CD8-positive, alpha-beta memory T cell (primary cell): ENCODE measurements around the gene FSTL4. TPM values are rescaled to one million over a fixed set of nuclear protein-coding genes. Genes with fewer than 3 reads are reported as not detected.

Experiments
- CTCF ChIA-PET: fragments of 350-600 bp; sonication (Branson Sonifier 250); formaldehyde crosslinking; loops from one replicate; lab custom pipeline; 2021; ENCODE audit warnings: antibody characterized with exemption; lab: Charles Lee
- POLR2A ChIA-PET: fragments of 350-600 bp; sonication (Branson Sonifier 250); formaldehyde crosslinking; loops from one replicate; lab custom pipeline; 2021; ENCODE audit warnings: antibody characterized with exemption; lab: Charles Lee
- DNase-seq, 5 donors: peaks; one replicate each; pipeline versions ENCODE4 v3.0.0 to v3.0.0-alpha.2; 2020 to 2022; ENCODE audit warnings: mixed read lengths in 1 of 5
- H3K27ac ChIP-seq: one replicate; pipeline ENCODE4 v1.7.0; 2013; ENCODE audit warnings: low read depth, mild to moderate bottlenecking, low read length, moderate library complexity
- H3K27me3 ChIP-seq: 2 replicates; pipeline ENCODE4 v1.7.0; 2013; ENCODE audit warnings: low read length, mild to moderate bottlenecking; ENCODE audit not compliant: insufficient read depth, poor library complexity, severe bottlenecking
- H3K36me3 ChIP-seq: 2 replicates; pipeline ENCODE4 v1.7.0; 2013; ENCODE audit warnings: mild to moderate bottlenecking, low read length, moderate library complexity; ENCODE audit not compliant: insufficient read depth
- H3K4me1 ChIP-seq: 2 replicates; pipeline ENCODE4 v1.7.0; 2013; ENCODE audit warnings: mild to moderate bottlenecking, low read length, moderate library complexity; ENCODE audit not compliant: insufficient read depth
- H3K4me3 ChIP-seq: 2 replicates; pipeline ENCODE4 v1.7.0; 2013; ENCODE audit warnings: mild to moderate bottlenecking, low read length
- H3K9me3 ChIP-seq: 2 replicates; pipeline ENCODE4 v1.7.0; 2013; ENCODE audit warnings: mild to moderate bottlenecking, low read length
- H3K27ac Mint-ChIP-seq, 8 donors: one replicate each; pipeline ENCODE4 v1.8.0; 2020 to 2021; ENCODE audit warnings: mixed read lengths in 8 of 8, mild to moderate bottlenecking in 6 of 8, inconsistent platforms in 3 of 8, moderate library complexity in 3 of 8
- H3K27me3 Mint-ChIP-seq, 2 donors: one replicate each; pipeline ENCODE4 v1.8.0; 2020 to 2021; ENCODE audit warnings: mixed read lengths in 2 of 2, mild to moderate bottlenecking in 1 of 2, moderate library complexity in 1 of 2
- H3K36me3 Mint-ChIP-seq, 3 donors: one replicate each; pipeline ENCODE4 v1.8.0; 2020 to 2021; ENCODE audit warnings: mixed read lengths in 3 of 3, inconsistent platforms in 1 of 3, mild to moderate bottlenecking in 1 of 3
- H3K4me1 Mint-ChIP-seq, 3 donors: one replicate each; pipeline ENCODE4 v1.8.0; 2020 to 2021; ENCODE audit warnings: mixed read lengths in 3 of 3, inconsistent platforms in 1 of 3, mild to moderate bottlenecking in 1 of 3
- H3K4me3 Mint-ChIP-seq, 7 donors: one replicate each; pipeline ENCODE4 v1.8.0; 2020 to 2021; ENCODE audit warnings: mixed read lengths in 7 of 7, mild to moderate bottlenecking in 6 of 7, moderate library complexity in 4 of 7, inconsistent platforms in 2 of 7
- H3K9me3 Mint-ChIP-seq, 5 donors: one replicate each; pipeline ENCODE4 v1.8.0; 2020 to 2022; ENCODE audit warnings: mixed read lengths in 5 of 5, mild to moderate bottlenecking in 3 of 5, moderate library complexity in 2 of 5, inconsistent platforms in 1 of 5
- polyA plus RNA-seq: library from polyadenylated mRNA; unstranded; fragments of 300-500 nt; fragmentation: Illumina TruSeq; gene quantifications from one replicate; pipeline ENCODE4 v1.2.3, GENCODE V29; 2021
- total RNA-seq, 2 experiments: library from RNA; stranded (reverse); gene quantifications; one replicate each; pipeline ENCODE4 v1.2.3, GENCODE V29; 2021

Gene FSTL4
- total RNA-seq: under 1 TPM in 1 of 2 experiments, not detected in 1; 0.33 TPM
- polyA plus RNA-seq: not detected

DNA sequence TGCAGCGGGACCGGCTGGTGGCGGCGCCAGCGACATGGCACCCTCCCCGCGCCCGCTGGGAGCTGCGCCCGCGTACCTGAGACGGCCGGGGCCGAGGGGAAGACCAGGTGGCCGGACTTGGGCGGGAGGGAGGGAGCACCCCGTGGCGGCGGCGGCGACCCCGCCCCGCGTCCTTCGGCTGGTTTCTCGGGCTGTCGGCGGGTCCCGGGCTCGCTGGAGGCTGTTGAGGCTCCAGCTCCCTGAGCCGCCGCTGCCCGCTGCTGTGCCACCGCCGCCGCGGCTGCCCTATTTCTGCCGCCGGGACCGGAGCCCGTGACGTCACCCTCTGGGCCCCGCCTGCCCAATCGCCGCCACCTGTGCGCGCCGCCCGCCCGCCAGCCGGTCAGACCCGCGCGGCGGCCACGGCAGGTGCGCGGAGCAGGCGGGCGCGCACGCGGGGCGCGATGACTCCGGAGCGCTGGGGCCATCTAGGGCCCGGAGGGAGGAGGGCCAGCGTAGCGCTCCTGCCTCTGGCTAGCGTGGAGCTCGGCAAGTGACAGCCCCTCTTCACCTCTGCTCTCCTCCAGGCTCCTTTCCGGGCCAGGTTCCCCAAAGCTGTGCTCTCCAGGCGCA is at the start of gene FSTL4:
Gene FSTL4 (minus strand): TSS at position 293 of the 612 bp plus-strand sequence.
- Mint-ChIP-seq H3K36me3 (no peaks in the 10 kb centered on the region), H3K9me3 (no peaks in the 10 kb centered on the region), H3K4me1 (peaks cover 14 to 18% (median 15%) of the 10 kb centered on the region in 3 donors), H3K4me3 (peak within 1 kb of the TSS; percentile 44 to 79 (median 76)), H3K27me3 (peaks cover 28 to 69% of the 10 kb centered on the region in 2 donors), H3K27ac (no peak within 1 kb of the TSS)
- CTCF ChIA-PET: no interaction called here
- DNase-seq: peak in 1 of 5 donors; percentile 22
- POLR2A ChIA-PET: no interaction called here
- Histone ChIP-seq H3K4me3 (peak within 1 kb of the TSS; percentile 32), H3K27ac (no peak within 1 kb of the TSS), H3K36me3 (no peaks in the 10 kb centered on the region), H3K9me3 (no peaks in the 10 kb centered on the region), H3K27me3 (peaks cover 26% of the 10 kb centered on the region), H3K4me1 (no peaks in the 10 kb centered on the region)

DNA sequence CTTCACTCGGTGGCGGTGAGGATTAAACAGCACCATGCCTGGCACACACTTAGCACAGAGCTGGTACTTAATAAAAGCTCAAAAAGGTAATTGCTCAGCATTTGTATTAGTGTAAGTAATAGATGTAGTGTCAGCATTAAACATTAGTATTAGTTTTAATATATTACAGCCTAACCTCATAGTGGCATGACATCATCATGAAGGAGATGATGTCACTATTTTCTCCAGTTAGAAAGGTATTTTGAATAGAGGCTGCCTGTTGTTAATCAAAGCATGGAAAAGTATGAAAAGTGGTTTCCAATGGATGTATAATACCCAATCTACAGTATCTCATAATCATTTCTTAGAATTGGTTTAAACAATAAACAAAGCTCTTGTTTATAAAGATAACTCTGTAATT is 49.0 kb upstream of the FSTL4 start:
- H3K9me3 Mint-ChIP-seq: no peaks in the 10 kb centered on the region
- DNase-seq: no peak
- CTCF ChIA-PET: no interaction called here
- Histone ChIP-seq H3K36me3 (no peaks in the 10 kb centered on the region), H3K4me1 (no peaks in the 10 kb centered on the region), H3K27ac (no peak overlapping the region), H3K4me3 (no peak overlapping the region), H3K27me3 (no peaks in the 10 kb centered on the region), H3K9me3 (no peaks in the 10 kb centered on the region)
- POLR2A ChIA-PET: no interaction called here
- H3K27ac Mint-ChIP-seq: no peak overlapping the region
- H3K36me3 Mint-ChIP-seq: no peaks in the 10 kb centered on the region
- no peaks in the 10 kb centered on the region for H3K4me1 Mint-ChIP-seq
- H3K4me3 Mint-ChIP-seq: no peak overlapping the region
- H3K27me3 Mint-ChIP-seq: peaks cover 7 to 28% of the 10 kb centered on the region in 2 donors

DNA sequence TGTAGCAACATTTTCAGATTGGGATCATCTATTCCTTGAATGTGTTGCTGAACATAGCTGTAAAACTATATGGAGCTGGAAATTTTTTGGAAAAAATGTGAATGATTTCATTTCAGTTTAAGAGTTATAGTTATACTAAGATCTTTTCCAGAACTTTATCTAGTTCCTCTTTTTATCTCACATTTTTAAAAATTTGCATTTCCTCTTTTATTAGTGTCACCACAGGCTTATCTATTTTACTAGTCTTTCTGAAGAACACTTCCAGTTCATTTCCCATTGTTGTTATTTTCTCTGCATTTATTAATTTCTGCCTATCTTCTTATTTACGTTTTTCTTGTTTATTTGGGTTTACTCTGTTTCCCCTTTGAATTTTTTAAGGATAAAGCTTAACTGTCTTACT is 46.0 kb upstream of the FSTL4 start:
- Histone ChIP-seq H3K4me1 (no peaks in the 10 kb centered on the region), H3K27me3 (no peaks in the 10 kb centered on the region), H3K27ac (no peak overlapping the region), H3K4me3 (no peak overlapping the region), H3K9me3 (no peaks in the 10 kb centered on the region), H3K36me3 (no peaks in the 10 kb centered on the region)
- H3K9me3 Mint-ChIP-seq: no peaks in the 10 kb centered on the region
- DNase-seq: no peak
- no peak overlapping the region for H3K27ac Mint-ChIP-seq
- H3K4me1 Mint-ChIP-seq: no peaks in the 10 kb centered on the region
- no peak overlapping the region for H3K4me3 Mint-ChIP-seq
- H3K36me3 Mint-ChIP-seq: no peaks in the 10 kb centered on the region
- CTCF ChIA-PET: no interaction called here
- H3K27me3 Mint-ChIP-seq: peaks cover 1 to 20% of the 10 kb centered on the region in 2 donors
- POLR2A ChIA-PET: no interaction called here

DNA sequence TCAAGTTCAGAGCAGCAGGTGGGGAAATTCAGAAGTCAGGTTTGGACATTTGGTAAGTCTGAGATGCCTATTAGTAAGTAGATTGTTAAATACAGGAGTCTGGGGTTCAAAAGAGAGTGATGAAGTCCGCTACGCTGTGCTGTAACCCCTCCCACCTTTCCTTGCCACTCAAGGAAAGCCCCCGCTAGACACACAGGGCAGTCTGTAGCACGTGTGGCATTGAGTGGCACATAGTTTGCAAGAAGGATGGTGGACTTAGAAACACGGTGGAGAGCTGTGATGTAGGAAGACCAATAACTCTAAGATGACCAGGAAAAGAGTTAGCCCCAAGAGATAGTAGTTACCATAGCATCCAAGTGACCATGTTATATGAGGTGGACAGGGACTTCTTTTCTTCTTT is 44.7 kb upstream of the FSTL4 start:
- Histone ChIP-seq H3K4me3 (no peak overlapping the region), H3K27ac (no peak overlapping the region), H3K36me3 (no peaks in the 10 kb centered on the region), H3K9me3 (no peaks in the 10 kb centered on the region), H3K4me1 (no peaks in the 10 kb centered on the region), H3K27me3 (no peaks in the 10 kb centered on the region)
- Mint-ChIP-seq H3K9me3 (no peaks in the 10 kb centered on the region), H3K4me3 (no peak overlapping the region), H3K27me3 (peaks cover 3 to 16% of the 10 kb centered on the region in 2 donors), H3K36me3 (no peaks in the 10 kb centered on the region), H3K4me1 (no peaks in the 10 kb centered on the region), H3K27ac (no peak overlapping the region)
- CTCF ChIA-PET: no interaction called here
- POLR2A ChIA-PET: no interaction called here
- no peak for DNase-seq

DNA sequence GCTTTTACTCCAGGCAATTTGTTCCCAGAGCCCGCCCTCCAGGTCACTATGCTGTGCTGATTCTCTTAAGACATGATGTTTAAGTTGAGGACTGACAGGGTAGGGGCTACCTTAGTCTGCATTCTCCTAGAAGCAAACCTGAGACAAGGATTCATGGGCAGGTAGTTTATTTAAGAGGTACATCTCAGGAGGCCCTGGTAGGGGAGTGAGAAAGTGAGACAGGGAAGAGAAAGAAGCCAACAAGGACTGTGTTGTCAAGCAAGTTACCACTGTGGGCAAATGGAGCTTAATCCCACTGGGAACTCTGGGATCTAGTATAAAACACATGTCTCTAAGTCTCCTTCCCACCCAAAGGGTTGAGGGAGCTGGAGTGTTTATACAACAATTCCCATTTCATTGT is 43.6 kb upstream of the FSTL4 start:
- DNase-seq: no peak
- Mint-ChIP-seq H3K36me3 (no peaks in the 10 kb centered on the region), H3K27ac (no peak overlapping the region), H3K9me3 (no peaks in the 10 kb centered on the region), H3K27me3 (peaks cover 4 to 14% of the 10 kb centered on the region in 2 donors), H3K4me1 (no peaks in the 10 kb centered on the region), H3K4me3 (no peak overlapping the region)
- Histone ChIP-seq H3K27me3 (no peaks in the 10 kb centered on the region), H3K36me3 (no peaks in the 10 kb centered on the region), H3K4me3 (no peak overlapping the region), H3K4me1 (no peaks in the 10 kb centered on the region), H3K9me3 (no peaks in the 10 kb centered on the region), H3K27ac (no peak overlapping the region)
- POLR2A ChIA-PET: no interaction called here
- CTCF ChIA-PET: interaction anchor here (1.0 kb wide), 1 partner anchor 10 kb away, joined by 3 read pairs; no protein-coding TSS in a partner anchor

DNA sequence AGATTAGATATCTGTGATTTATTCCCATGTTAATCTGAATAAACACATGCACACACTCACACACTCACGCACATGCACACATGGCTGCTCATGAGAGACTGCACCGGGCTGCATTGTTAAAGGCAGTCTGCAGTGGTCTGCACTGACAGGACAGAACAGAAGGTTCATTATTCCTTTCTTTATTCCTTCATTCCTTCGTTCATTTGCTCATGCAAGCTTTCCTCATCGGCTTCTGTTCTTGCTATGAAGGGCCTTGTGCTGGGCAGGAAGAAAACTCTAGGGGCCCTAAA is 41.4 kb upstream of the FSTL4 start:
- Mint-ChIP-seq H3K9me3 (no peaks in the 10 kb centered on the region), H3K27ac (no peak overlapping the region), H3K4me1 (no peaks in the 10 kb centered on the region), H3K36me3 (no peaks in the 10 kb centered on the region), H3K27me3 (peaks cover 4 to 14% of the 10 kb centered on the region in 2 donors), H3K4me3 (no peak overlapping the region)
- Histone ChIP-seq H3K27ac (no peak overlapping the region), H3K4me1 (no peaks in the 10 kb centered on the region), H3K4me3 (no peak overlapping the region), H3K27me3 (no peaks in the 10 kb centered on the region), H3K9me3 (no peaks in the 10 kb centered on the region), H3K36me3 (no peaks in the 10 kb centered on the region)
- ChIA-PET CTCF (no interaction called here), POLR2A (no interaction called here)
- DNase-seq: no peak

DNA sequence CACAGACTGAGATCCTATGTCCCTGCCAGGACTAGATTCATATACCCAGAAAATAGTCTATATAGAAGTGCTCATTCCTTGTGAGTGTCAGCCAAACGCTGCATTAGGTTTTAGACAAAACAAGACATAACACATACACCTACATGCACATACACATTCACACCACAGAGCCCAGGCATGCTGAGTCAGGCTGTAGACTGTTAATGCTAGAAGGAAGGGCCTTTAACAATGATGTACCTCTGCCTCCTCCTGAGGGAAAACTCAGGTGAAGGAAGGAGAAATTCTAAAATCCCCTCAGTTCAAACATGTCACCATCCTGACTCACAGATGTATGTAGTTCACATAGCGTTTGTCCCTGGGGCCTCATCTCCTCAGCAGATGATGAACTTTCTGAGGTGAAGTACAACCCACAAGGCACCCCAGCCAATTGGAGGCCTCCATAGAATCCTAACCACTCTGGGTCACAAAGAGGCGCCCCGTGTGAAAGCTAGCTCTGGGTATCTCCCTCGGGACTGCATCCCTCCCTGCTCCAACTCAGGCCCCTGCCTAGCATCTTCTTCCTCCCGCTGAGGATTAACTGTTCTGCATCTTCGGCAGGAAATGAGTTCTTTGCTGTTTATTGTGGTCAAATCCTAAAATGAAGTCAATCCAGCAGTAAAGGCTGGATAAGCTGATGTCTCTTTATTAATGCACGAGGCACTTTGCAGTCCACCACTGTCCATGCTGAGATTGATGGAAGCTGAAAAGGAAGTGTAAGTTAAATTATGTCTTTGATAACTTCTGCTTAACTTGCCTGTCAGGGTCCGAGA is 40.8 kb upstream of the FSTL4 start:
- ChIA-PET POLR2A (no interaction called here), CTCF (no interaction called here)
- no peaks in the 10 kb centered on the region for H3K9me3 Mint-ChIP-seq
- Histone ChIP-seq H3K9me3 (no peaks in the 10 kb centered on the region), H3K27ac (no peak overlapping the region), H3K4me1 (no peaks in the 10 kb centered on the region), H3K4me3 (no peak overlapping the region), H3K36me3 (no peaks in the 10 kb centered on the region), H3K27me3 (no peaks in the 10 kb centered on the region)
- DNase-seq: no peak
- H3K36me3 Mint-ChIP-seq: no peaks in the 10 kb centered on the region
- peaks cover 4 to 16% of the 10 kb centered on the region in 2 donors for H3K27me3 Mint-ChIP-seq
- H3K4me1 Mint-ChIP-seq: no peaks in the 10 kb centered on the region
- no peak overlapping the region for H3K27ac Mint-ChIP-seq
- no peak overlapping the region for H3K4me3 Mint-ChIP-seq

DNA sequence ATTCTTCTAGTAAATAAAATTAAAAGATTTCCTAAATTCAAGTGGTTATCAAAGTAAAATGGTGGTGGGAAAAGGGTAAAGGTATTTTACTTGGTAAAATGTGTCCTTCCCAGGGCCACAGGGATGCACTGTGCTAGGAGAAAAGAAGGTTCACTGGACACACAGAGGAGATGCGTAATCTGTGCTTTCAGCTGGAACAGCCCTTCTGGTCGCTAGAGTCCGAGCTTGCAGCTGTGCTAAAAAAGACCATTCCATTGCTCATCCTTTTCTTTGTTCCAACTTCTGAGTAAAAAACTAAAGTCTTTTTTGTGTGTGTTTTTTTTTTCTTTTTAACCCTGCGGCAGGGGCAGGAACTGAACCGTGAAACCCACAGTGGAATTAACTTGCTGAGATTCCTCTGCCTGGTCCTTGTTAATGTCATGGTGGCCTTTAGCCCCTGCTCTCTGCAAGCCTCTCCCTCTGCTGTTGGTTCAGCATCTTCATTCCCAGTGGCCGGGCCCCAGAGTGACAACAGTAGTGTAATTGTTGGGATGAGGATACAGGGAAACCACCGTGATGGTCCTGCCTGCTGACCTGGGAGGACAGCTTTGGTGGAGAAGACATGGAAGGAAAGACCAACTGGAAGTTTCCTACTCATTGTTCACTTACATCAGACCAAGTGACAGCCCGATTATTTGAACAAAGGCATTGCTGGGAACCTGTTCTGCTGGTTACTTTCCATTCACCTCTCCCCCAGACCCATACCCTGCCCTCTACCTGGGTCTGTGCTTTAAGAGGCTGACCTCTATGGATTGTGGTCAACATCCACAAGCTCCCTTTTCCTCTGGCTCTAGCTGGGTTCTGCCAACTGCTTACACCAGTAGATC is 31.9 kb upstream of the FSTL4 start:
- no peak for DNase-seq
- ChIA-PET POLR2A (no interaction called here), CTCF (no interaction called here)
- peaks cover 0 to 2% (median 0%) of the 10 kb centered on the region in 5 donors for H3K9me3 Mint-ChIP-seq
- no peak overlapping the region for H3K4me3 Mint-ChIP-seq
- no peak overlapping the region for H3K27ac Mint-ChIP-seq
- no peaks in the 10 kb centered on the region for H3K9me3 ChIP-seq
- H3K4me3 ChIP-seq: no peak overlapping the region
- H3K4me1 Mint-ChIP-seq: no peaks in the 10 kb centered on the region
- H3K4me1 ChIP-seq: no peaks in the 10 kb centered on the region
- H3K27me3 Mint-ChIP-seq: peaks cover 7 to 59% of the 10 kb centered on the region in 2 donors
- no peak overlapping the region for H3K27ac ChIP-seq
- no peaks in the 10 kb centered on the region for H3K36me3 ChIP-seq
- H3K27me3 ChIP-seq: no peaks in the 10 kb centered on the region
- H3K36me3 Mint-ChIP-seq: no peaks in the 10 kb centered on the region
